Left lung (tissue), 10 donors: ENCODE data around the gene FBLIM1. TPM values are rescaled to one million over a fixed set of nuclear protein-coding genes. Genes with fewer than 3 reads are reported as not detected.

Experiments used
- ATAC-seq: fragments of 200-7000 bp; cut with Tn5 transposase; one replicate; pipeline ENCODE4 v1.9.1; 2020; ENCODE audit warnings: moderate library complexity
- DNase-seq, 4 donors: peaks; one replicate each; pipeline ENCODE4 v3.0.0-alpha.2; 2013 to 2020
- H3K27ac ChIP-seq, 2 donors: fragments of 200-600 bp; sonication (generic) in 1 of 2; one replicate each; pipeline versions ENCODE4 v1.5.0 to v1.8.0; 2020 to 2021
- H3K27me3 ChIP-seq, 2 donors: fragments of 200-600 bp; sonication (generic) in 1 of 2; one replicate each; pipeline versions ENCODE4 v1.5.0 to v1.8.0; 2020 to 2021
- H3K36me3 ChIP-seq, 2 donors: fragments of 200-600 bp; sonication (generic) in 1 of 2; one replicate each; pipeline versions ENCODE4 v1.5.0 to v1.8.0; 2020 to 2021
- H3K4me1 ChIP-seq, 2 donors: fragments of 200-600 bp; one replicate each; pipeline ENCODE4 v1.8.0; 2021
- H3K4me3 ChIP-seq, 2 donors: fragments of 200-600 bp; sonication (generic) in 1 of 2; one replicate each; pipeline versions ENCODE4 v1.5.0 to v1.8.0; 2020 to 2021; ENCODE audit warnings: mild to moderate bottlenecking in 1 of 2
- H3K9me3 ChIP-seq, 2 donors: fragments of 200-600 bp; sonication (generic) in 1 of 2; one replicate each; pipeline versions ENCODE4 v1.5.0 to v1.8.0; 2020 to 2021
- intact Hi-C, 2 donors: fragments of 100-400 bp; cut with DNase I; formaldehyde crosslinking; loops; one replicate each; pipeline versions ENCODE4 v1.11.2 to v1.14.2; 2022
- polyA plus RNA-seq, 6 donors: library from polyadenylated mRNA; unstranded; fragments of 120-200 nt; gene quantifications; one replicate each; pipeline ENCODE4 v1.2.1, GENCODE V29; 2013; ENCODE audit not compliant: insufficient read length in 6 of 6
- total RNA-seq, 2 donors: library from RNA; stranded (reverse); fragmentation: NEBNext Ultra II Directional; extraction: Animal tissue kit (Norgen Biotek cat#: 25700); gene quantifications; one replicate each; pipeline ENCODE4 v1.2.1, GENCODE V29; 2021
- TF ChIP-seq, protein P1 (sequence below), 2 donors: fragments of 200-600 bp; sonication (generic) in 1 of 2; IDR thresholded peaks; one replicate each; pipeline versions ENCODE4 v1.5.0 to v1.8.0; 2021; ENCODE audit warnings: antibody characterized with exemption in 2 of 2
- donor health status: DM: no; HTN: yes; CAD: no.
- donor health status: DM: no; HTN: no; CAD: no.

FBLIM1 gene
- total and polyA plus RNA-seq, 8 donors = 52.3 to 90.0 (median 69.0) TPM

DNA sequence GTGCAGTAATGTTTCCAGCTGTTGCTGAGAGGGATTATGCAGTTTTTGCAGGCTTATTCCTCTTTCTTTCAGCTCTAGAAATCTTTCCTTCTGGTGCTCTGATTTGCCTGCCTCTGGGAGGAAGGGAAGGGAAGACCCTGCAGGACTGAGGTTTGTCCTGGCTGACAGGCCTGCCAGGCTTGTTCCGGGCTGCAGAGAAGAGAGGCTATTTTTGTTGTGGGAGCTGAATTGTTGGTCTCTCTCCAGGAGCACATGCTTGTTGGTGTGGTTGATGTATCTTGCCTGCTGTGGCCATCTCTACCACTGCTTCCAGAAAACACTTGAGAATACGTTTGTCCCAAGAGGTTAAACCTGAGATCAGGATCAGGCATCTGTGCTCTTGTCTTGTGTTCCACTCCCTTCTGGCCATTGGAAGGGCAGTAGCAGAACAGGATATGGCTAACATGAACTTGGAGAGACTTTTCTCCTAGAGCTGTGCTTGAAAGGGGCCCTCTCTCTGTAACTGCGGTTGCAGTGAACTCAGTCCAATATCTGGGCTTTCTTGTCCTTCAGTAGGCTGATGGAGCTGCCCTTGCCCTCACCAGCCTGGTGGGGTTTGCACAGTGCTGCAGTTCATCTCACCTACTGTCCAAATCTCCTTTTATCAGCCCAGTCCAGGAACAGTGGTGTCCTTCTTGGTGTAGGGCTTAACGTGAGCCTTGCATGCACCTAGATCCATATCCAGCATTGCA lies 44.0 kb upstream of the FBLIM1 start:
- H3K4me3 ChIP-seq = no peak overlapping the region
- intact Hi-C loops = no loop called here
- no peaks in the 10 kb centered on the region for H3K27me3 ChIP-seq
- ATAC-seq (peak; percentile 53), DNase-seq (peak in 2 of 4 donors; percentile 90 to 93)
- peaks cover 0 to 38% of the 10 kb centered on the region in 2 donors for H3K36me3 ChIP-seq
- H3K27ac ChIP-seq = peak overlapping the region in 1 of 2 donors; percentile 30
- TF ChIP-seq, protein P1, sequence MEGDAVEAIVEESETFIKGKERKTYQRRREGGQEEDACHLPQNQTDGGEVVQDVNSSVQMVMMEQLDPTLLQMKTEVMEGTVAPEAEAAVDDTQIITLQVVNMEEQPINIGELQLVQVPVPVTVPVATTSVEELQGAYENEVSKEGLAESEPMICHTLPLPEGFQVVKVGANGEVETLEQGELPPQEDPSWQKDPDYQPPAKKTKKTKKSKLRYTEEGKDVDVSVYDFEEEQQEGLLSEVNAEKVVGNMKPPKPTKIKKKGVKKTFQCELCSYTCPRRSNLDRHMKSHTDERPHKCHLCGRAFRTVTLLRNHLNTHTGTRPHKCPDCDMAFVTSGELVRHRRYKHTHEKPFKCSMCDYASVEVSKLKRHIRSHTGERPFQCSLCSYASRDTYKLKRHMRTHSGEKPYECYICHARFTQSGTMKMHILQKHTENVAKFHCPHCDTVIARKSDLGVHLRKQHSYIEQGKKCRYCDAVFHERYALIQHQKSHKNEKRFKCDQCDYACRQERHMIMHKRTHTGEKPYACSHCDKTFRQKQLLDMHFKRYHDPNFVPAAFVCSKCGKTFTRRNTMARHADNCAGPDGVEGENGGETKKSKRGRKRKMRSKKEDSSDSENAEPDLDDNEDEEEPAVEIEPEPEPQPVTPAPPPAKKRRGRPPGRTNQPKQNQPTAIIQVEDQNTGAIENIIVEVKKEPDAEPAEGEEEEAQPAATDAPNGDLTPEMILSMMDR (IDR thresholded peaks at IDR 0.05) = no peak
- H3K9me3 ChIP-seq = no peaks in the 10 kb centered on the region
- H3K4me1 ChIP-seq = peaks cover 3 to 8% of the 10 kb centered on the region in 2 donors

DNA sequence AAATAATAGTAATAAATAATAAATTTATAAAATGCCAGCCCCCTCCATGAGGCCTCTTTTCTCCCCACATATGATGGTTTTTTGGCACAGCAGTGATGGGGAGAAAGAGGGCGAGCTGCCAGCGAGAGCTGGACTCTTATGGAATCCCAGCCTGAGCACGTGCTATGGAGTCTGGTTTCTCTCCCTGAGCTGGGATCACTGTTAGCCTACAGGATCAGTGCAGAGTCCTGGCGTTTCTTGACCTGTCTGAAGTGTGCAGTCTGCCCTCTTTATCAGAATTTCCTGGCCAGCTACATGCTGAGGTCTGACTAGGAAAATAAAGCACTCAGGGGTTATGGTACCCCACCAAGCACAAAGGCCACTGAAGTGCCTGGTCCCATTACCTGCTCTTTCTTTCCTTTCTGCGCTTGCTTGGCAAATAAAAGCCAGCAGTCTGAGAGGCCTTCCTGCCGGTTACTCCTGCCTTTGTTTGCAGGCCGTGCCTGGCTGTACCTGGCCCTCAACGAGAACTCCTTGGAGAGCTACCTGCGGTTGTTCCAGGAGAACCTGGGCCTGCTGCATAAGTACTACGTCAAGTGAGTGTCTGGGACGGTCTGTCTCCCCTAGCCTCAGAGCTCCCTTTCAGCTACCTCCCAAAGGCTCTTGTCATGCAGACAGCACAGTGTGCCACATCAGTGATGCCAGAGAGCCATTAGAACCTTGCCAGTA lies 41.0 kb upstream of the FBLIM1 start:
- H3K9me3 ChIP-seq = no peaks in the 10 kb centered on the region
- TF ChIP-seq, protein P1 (IDR thresholded peaks at IDR 0.05) = no peak
- ATAC-seq (peak; percentile 78), DNase-seq (peak in 1 of 4 donors; percentile 44)
- no peaks in the 10 kb centered on the region for H3K27me3 ChIP-seq
- H3K36me3 ChIP-seq = peaks cover 0 to 68% of the 10 kb centered on the region in 2 donors
- peak overlapping the region; percentile 30 to 42 for H3K27ac ChIP-seq
- intact Hi-C loops = no loop called here
- peaks cover 3 to 8% of the 10 kb centered on the region in 2 donors for H3K4me1 ChIP-seq
- no peak overlapping the region for H3K4me3 ChIP-seq

DNA sequence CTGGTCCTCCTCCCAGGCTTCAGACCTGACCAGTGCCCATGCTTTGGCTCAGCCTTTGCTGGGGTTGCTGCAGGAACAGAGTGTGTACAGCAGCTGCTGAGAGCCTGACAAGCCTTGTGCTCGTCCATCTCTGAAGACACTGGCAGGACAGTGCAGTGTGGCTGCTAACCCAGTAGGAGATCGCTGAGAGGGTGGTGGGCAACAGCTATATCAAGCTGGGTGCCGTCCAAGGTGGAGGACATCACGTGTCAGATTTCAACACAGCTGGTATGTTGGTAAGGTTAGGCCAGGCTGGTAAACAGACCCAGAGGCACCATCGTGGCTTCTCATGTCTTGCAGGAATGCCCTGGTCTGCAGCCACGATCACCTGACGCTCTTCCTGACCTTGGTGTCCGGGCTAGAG lies 40.4 kb upstream of the FBLIM1 start:
- Histone ChIP-seq H3K27ac (peak overlapping the region in 1 of 2 donors; percentile 30), H3K4me1 (peaks cover 3 to 8% of the 10 kb centered on the region in 2 donors), H3K9me3 (no peaks in the 10 kb centered on the region), H3K36me3 (peaks cover 0 to 75% of the 10 kb centered on the region in 2 donors), H3K4me3 (no peak overlapping the region), H3K27me3 (no peaks in the 10 kb centered on the region)
- intact Hi-C loops = no loop called here
- DNase-seq (no peak), ATAC-seq (peak; percentile 8)
- TF ChIP-seq, protein P1 (IDR thresholded peaks at IDR 0.05) = no peak

DNA sequence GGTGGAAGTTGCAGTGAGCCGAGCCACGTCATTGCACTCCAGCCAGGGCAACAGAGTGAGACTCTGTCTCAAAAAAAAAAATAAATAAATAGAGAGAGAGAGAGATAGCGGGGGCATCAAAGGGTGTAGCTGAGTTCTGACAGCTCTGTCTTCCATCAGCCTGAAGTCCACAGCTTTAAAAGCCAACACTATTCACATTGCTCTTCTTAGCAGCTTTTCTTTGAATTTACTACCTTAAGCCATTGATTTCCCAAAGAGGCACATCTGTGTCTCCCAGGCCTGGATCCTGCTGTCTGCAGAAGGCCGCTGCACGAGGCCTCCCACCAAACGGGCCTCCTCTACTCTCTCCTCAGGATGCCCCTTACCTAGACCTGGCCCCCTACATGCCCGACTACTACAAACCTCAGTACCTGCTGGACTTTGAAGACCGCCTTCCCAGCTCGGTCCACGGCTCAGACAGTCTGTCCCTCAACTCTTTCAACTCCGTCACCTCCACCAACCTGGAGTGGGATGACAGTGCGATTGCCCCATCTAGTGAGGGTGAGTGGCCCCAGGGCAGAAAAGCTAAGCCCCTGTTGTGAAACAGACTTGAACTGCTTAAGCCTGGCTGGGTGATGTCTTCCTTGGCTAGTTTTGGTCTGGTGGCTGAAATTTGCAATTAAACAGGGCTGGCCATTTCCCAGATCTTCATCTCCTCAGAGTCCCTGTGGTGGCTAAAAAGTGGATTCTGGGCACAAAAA lies 39.0 kb upstream of the FBLIM1 start:
- Histone ChIP-seq H3K27me3 (no peaks in the 10 kb centered on the region), H3K4me1 (peaks cover 3 to 5% of the 10 kb centered on the region in 2 donors), H3K27ac (no peak overlapping the region), H3K4me3 (no peak overlapping the region), H3K36me3 (peaks cover 0 to 88% of the 10 kb centered on the region in 2 donors), H3K9me3 (no peaks in the 10 kb centered on the region)
- DNase-seq (no peak), ATAC-seq (no peak)
- intact Hi-C loops = no loop called here
- TF ChIP-seq, protein P1 (IDR thresholded peaks at IDR 0.05) = no peak
